NOMO-1 treated with dmso at 0.1 percent for 144 hours (cell line): ENCODE measurements around the gene CNTD1.
"Not testable (repeated sequence)": the region's sequence is repeated elsewhere in the genome, so short reads cannot be mapped to it uniquely, and the experiment has no call there.

ENCODE experiments used
- DNase-seq: peaks from one replicate; lab custom pipeline; 2025; ENCODE audit not compliant: unreplicated experiment; lab: John Stamatoyannopoulos, UW

CNTD1 gene

DNA sequence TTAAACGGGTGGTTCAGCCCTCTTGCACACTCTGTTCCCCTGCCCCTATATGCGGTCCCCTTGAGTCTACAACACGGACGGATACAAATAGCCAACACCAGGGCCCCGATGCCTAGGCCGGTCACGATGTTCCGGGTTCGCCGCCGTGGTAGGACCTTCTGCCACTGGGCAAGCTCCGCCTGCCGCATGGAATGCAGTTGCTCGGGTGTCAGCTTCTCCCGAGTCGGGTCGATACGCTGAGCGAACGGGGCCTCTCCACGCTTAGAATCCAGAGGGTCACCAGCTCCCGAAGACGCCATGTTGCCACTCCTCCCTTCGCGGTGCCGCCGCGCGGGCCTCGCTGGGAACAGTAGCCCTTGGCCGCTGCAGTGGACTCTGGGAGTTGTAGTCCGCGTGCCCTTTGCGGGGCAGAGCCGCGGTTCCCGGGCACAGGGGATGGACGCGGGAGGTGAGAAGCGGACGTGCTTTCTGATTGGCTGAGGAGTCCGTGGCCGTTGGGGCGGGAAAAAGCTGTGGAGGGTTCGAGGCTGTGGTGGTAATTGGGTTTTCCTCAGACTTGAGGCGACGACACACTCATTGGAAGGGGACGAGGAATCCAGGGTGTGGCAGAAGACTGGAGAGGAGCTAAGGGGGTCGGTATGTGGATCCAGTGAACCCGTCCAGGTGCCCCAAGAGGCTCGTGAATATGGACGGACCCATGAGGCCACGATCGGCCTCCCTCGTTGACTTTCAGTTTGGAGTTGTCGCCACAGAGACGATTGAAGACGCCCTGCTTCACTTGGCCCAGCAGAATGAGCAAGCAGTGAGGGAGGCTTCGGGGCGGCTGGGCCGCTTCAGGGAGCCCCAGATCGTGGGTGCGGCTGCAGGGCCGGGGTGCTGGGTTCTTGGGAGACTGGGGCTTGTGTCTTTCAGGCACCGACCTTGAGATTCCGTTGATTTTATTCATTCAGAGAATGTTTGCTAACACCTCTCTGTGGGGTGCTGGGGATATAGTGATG is at the start of gene CNTD1, which contains the start of gene COA3:
Gene CNTD1 (plus strand): TSS at position 479 of the 998 bp plus-strand sequence. CDS start 207 bp downstream, at position 686.
Gene COA3 (minus strand): TSS at position 322 of the 998 bp plus-strand sequence. CDS start 23 bp downstream, at position 299.
- peak; percentile 71 for DNase-seq

DNA sequence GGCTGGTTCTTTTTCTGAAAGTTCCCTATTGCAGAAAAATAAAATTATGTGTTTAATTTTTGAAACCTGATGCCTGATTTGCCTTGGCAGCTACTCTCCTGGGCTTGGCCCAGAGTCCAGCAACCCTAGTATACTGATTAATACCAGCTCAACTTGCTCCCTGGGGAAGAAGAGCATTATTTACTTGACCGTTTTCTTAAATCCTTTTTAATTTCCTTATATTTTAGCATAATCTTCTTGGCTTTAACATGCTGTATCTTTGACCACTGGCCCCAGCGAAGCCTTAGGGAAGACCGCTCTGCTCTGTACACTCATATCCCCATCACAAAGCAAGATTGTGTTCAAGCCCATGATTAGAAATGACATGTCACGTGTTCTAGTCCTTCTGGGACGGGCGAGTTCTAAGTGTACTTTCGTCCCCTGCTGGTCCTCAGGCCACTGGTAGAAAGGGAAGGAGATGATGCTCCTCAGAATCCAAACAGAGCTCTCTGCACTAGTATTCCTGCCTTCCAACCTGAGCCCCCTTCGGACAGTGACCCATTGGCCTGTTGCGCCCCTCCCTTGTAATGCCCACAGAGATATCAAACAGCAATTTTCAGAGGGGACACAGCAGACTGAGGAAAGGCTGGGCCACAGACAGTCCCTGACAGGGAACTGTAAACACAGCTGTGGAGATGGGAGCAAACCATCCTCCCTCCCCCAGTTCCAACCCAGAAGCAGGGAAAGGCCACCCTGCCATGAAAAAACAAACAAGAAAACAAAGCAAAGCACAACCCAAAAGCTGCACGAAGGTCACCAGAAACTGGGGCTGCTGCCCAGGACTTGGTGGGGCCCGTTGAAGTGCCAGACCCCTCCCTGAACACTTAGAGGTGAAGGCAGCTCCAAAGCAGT is 49.5 kb upstream of the CNTD1 start:
- DNase-seq: no peak

- DNase-seq: no peak
These were observed 47.8 kb upstream of the CNTD1 start for GRCh38 chr17:42750739-42751344.

- DNase-seq: no peak
These were observed 47.0 kb upstream of the CNTD1 start for GRCh38 chr17:42751628-42752027.

DNA sequence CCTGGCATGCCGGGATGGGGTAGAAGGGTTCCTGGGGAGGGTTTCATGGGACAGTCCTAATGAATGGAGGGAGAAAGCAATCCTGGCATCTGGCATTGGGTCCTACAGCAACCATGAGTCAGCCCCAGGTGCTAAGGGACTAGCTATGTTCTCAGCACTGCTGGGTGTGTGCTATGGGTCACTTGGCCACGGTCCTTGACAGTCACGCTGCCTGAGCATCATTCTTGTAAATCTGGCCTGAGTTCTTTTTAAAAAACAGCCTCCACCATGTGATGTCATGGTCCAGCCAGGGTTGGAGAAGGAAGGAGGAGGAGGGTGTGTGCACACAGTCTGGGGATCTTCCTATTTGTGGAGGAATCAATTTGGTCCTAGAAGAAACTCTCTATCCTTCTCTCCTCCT is 43.9 kb upstream of the CNTD1 start:
- no peak for DNase-seq

GRCh38 chr17:42759982-42760651 is 38.5 kb upstream of the CNTD1 start:
- no peak for DNase-seq

DNA sequence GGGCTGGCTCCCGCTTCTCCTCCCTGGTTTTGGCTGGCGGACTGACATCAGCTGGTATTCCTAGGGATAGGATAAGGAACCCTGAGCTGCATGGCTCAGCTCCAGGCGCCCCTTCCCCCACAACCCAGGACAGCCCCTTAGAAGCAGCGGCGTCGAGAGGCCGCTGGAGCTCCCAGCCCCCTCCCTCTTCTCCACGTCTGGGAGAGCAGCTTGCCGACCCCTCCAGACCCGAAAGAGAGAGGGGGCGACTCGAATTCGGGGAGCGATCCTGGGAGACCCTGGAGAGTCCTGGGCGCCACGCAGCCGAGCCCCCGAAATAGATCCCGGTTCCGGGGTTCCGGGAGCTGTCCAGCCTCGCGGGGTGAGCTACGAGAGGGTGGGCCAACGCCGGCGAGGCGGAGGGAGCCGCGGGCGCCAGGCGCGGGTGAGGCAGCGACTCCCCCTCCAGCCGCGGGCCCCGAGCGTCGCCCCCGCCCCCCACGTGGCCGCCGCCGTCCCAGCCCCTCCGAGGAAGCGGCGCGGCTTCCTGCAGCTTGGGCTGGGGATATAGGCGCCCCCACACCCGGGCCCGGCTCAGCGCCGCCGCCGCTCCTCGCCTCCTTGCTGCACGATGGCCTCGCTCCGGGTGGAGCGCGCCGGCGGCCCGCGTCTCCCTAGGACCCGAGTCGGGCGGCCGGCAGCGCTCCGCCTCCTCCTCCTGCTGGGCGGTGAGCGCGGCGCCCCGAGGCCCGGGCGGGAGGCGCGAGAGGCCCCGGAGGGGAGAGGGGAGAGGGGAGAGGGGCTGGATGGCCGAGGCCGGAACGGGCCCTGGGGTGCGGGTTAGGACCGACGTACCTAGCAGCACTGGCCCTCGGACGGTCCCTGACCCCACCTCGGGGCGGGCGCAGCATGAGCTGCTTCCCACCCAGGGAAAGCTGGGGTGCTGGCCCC is 37.7 kb upstream of the CNTD1 start, which contains the start of gene RAMP2:
Gene RAMP2 (plus strand): TSS at position 576 of the 930 bp plus-strand sequence. CDS start 35 bp downstream, at position 611.
- no peak for DNase-seq

DNA sequence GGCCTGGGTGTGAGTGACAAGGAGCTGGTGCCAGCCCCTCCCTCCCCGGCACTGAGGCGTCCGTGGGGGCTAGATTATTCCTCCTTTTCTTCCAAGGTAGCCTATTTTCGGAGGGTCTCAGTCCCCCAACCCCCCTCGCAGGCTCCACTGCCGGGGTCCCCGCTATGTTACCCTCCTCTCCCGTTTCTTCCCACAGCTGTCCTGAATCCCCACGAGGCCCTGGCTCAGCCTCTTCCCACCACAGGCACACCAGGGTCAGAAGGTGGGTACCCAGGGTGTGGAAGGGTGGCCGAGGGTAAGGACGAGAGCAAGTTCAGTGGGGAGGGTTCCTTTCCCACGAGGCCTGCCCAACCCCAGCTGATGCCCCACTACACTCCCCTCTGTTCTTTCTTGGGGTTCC is 37.0 kb upstream of the CNTD1 start:
- DNase-seq: no peak

DNA sequence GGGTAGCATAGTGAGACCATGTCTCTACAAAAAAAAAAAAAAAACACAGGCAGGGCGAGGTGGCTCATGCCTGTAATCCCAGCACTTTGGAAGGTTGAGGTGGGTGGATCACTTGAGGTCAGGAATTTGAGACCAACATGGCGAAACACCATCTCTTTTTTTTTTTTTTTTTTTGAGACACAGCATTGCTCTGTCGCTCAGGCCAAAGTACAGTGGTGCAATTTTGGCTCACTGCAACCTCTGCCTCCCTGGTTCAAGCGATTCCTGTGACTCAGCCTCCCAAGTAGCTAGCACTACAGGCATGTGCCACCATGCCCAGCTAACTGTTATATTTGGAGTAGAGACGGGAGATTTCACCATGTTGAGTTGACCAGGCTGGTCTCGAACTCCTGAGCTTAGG is 32.5 kb upstream of the CNTD1 start:
- no peak for DNase-seq

- no peak for DNase-seq
These were observed 31.1 kb upstream of the CNTD1 start for GRCh38 chr17:42767512-42767911.

DNA sequence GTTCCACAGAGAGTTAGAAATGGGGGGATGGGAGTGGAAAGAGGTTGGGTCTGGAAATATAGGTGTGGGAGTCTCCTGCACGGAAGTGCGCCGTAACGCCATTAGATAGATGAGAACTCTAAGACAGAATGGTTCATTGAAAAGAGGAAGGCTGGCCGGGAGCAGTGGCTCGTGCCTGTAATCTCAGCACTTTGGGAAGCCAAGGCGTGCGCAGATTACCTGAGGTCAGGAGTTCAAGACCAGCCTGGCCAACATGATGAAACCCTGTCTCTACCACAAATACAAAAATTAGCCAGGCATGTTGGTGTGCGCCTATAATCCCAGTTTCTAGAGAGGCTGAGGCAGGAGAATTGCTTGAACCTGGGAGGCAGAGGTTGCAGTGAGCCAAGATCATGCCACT is 30.7 kb upstream of the CNTD1 start:
- not testable (repeated sequence) for DNase-seq

- not testable (repeated sequence) for DNase-seq
These were observed 28.7 kb upstream of the CNTD1 start for GRCh38 chr17:42769964-42770363.

GRCh38 chr17:42772945-42773289 is 25.7 kb upstream of the CNTD1 start:
- no peak for DNase-seq

DNA sequence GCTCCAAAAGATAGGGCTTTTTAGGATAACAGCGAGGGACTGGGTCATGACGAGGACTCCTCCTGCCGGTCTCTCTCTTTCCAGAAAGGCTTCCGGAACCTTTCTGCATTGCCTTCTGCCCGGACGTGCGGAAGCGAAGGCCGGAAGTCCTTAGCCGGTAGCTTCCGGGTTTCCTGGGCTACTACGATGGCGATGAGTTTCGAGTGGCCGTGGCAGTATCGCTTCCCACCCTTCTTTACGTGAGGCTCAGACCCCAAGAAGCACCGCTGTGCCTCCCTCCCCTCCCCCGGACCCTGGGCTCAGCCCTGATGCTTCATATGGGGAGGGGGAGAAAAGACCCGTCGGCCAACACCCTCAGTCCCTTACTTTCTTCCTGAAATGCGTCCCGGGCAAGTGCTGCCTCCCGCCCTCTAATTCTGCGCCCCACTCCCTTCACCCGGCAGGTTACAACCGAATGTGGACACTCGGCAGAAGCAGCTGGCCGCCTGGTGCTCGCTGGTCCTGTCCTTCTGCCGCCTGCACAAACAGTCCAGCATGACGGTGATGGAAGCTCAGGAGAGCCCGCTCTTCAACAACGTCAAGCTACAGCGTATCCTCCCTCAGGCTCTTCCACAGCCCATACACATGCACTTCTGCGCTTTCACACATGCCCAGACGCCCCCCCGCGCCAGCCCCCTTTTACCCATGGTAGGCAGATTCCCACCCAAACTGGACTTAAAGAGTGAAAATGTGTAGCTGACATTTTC is 25.2 kb upstream of the CNTD1 start, which contains the start of gene VPS25:
Gene VPS25 (plus strand): TSS at position 160 of the 746 bp plus-strand sequence. CDS start 27 bp downstream, at position 187.
- peak; percentile 46 for DNase-seq

GRCh38 chr17:42774066-42774745 is 24.5 kb upstream of the CNTD1 start:
- no peak for DNase-seq

DNA sequence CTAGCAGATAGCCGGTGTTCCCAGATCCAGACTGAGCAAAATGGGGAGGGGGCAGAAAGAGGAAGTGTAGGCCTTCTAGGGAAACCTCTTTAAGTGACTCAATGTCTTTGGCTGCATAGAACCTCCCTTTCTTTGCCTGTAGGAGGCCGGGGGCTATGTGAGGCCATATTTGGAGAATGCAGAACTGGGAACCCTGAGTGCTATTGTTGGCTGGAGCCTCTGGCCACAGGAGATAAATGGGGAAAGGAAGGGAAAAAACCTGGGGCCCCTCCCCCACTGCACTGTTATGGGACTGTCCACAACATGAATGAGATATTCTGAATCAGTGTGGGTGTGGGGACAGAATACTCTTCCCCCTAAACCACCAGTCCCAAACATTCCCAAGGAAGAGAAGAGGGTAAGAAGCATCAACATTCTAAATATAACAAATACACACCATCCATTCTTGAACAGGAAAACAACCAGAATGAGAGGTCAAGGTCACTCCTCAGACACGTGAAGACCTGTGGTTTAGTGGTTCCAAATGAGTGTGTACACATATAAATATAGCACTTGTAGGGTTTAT is 23.0 kb upstream of the CNTD1 start:
- DNase-seq: no peak

- no peak for DNase-seq
These were observed 20.1 kb upstream of the CNTD1 start for GRCh38 chr17:42778570-42778969.
